Measurements from ENCODE around the gene NPEPL1. TPM values are rescaled to one million over a fixed set of nuclear protein-coding genes. Genes with fewer than 3 reads are reported as not detected.
A peak's percentile ranks its signal among the peaks of the same experiment; 100 is the strongest.

Gene NPEPL1
- total and polyA plus RNA-seq, 10 of the 15 experiments (the other 5 are each of a cell fraction or from before 2014, with no cell fraction given): 0.08 to 21.3 (median 10.2) TPM

GRCh38 chr20:58695084-58695722, 2.6 kb downstream of the NPEPL1 start:
- RAD21 ChIA-PET (ENCODE audit: unreplicated experiment): no interaction called here
- no peaks in the 10 kb centered on the region for H3K9me3 ChIP-seq (replicated peaks; ENCODE audit: control insufficient read depth, insufficient read depth, low read length)
- SMC1A ChIA-PET (ENCODE audit: uncharacterized antibody, unreplicated experiment): no interaction called here
- no peaks in the 10 kb centered on the region for H3K27me3 ChIP-seq (replicated peaks in 1 of 2; ENCODE audit: control insufficient read depth in 2 of 2, insufficient read depth in 2 of 2, low read length in 1 of 2)
- FAIRE-seq: peak; percentile 95
- H3K27ac ChIP-seq (ENCODE audit: control insufficient read depth, insufficient read depth): no peak overlapping the region
- no peak overlapping the region for H2AFZ ChIP-seq (ENCODE audit: control insufficient read depth, low read depth, low read length)
- no peak for DNase-seq (ENCODE audit: low read depth, low spot score)
- no peaks in the 10 kb centered on the region; the same call in 1 of the 2 replicates for H3K79me2 ChIP-seq (ENCODE audit: control insufficient read depth, insufficient read depth, low read length)
- ATAC-seq: no peak
- H4K20me1 ChIP-seq (ENCODE audit: control insufficient read depth, insufficient read depth): no peaks in the 10 kb centered on the region
- CTCF ChIA-PET: interaction anchor here (0.7 kb wide), 1 partner anchor 196 kb away, joined by 3 read pairs; no protein-coding TSS in a partner anchor
- H3K9ac ChIP-seq (ENCODE audit: control insufficient read depth, insufficient read depth, low read length): no peak overlapping the region
- H3K36me3 ChIP-seq (ENCODE audit: control insufficient read depth in 2 of 2, insufficient read depth in 2 of 2, low read length in 1 of 2): peaks cover 0 to 1% of the 10 kb centered on the region in 2 experiments; a peak in 2 of 4 replicates
- BruUV-seq (replicated peaks): no TSS peak
- WGBS (ENCODE audit: insufficient coverage, insufficient replicate concordance, low lambda C conversion rate, missing lambda C conversion rate): 93% methylated on average over 9 of the region's 9 CpGs
- peaks cover 5% of the 10 kb centered on the region for H3K4me1 ChIP-seq (ENCODE audit: control insufficient read depth, insufficient read depth, low read length)
- intact Hi-C loops (cut with micrococcal nuclease; ENCODE audit: unreplicated experiment) (loop anchor here (10.0 kb wide), 1 partner anchor 460 kb away; no protein-coding TSS in a partner anchor), in situ Hi-C loops (cut with MboI) (loop anchor here (25.0 kb wide), 1 partner anchor 458 kb away; the partner anchor contains the start of gene ANKRD60)
- no peak overlapping the region for H3K4me3 ChIP-seq
- POLR2A ChIA-PET: no interaction called here
- no peak overlapping the region for H3K4me2 ChIP-seq (ENCODE audit: control insufficient read depth, insufficient read depth)
- TF ChIP-seq REST (IDR thresholded peaks at IDR 0.05; ENCODE audit: low read depth, low read length) (no peak), HDGF (IDR thresholded peaks at IDR 0.05) (peak; percentile 58; the same call in 1 of the 2 replicates), ZNF274 (IDR thresholded peaks at IDR 0.05; ENCODE audit: insufficient read depth, insufficient read length) (no peak), ATF2 (IDR thresholded peaks at IDR 0.05; ENCODE audit: low read length) (no peak), NFYB (IDR thresholded peaks at IDR 0.05; ENCODE audit: insufficient read depth, low read depth, low read length) (no peak), ZNF207 (IDR thresholded peaks at IDR 0.05; ENCODE audit: borderline replicate concordance) (no peak), BCL3 (IDR thresholded peaks at IDR 0.05; ENCODE audit: borderline replicate concordance, insufficient read depth, low read depth, low read length, poor library complexity, severe bottlenecking) (peak; percentile 7), USF2 (IDR thresholded peaks at IDR 0.05; ENCODE audit: borderline replicate concordance, low read depth, low read length) (no peak), EED (IDR thresholded peaks at IDR 0.05; ENCODE audit: low read depth) (no peak), ZNF622 (IDR thresholded peaks at IDR 0.05) (no peak), HDAC2 (IDR thresholded peaks at IDR 0.05) (no peak), RB1 (IDR thresholded peaks at IDR 0.05; ENCODE audit: borderline replicate concordance) (no peak), RELA (IDR thresholded peaks at IDR 0.05; ENCODE audit: borderline replicate concordance, partially characterized antibody) (no peak), CHD1 (IDR thresholded peaks at IDR 0.05; ENCODE audit: low read depth, low read length) (no peak), NRF1 (conservative IDR thresholded peaks at IDR 0.05; ENCODE audit: low read depth, low read length) (no peak), PAX8 (IDR thresholded peaks at IDR 0.05) (no peak)

Measured in GM12878 (cell line).